Measurements from ENCODE around the gene OCSTAMP.

The OCSTAMP gene

DNA sequence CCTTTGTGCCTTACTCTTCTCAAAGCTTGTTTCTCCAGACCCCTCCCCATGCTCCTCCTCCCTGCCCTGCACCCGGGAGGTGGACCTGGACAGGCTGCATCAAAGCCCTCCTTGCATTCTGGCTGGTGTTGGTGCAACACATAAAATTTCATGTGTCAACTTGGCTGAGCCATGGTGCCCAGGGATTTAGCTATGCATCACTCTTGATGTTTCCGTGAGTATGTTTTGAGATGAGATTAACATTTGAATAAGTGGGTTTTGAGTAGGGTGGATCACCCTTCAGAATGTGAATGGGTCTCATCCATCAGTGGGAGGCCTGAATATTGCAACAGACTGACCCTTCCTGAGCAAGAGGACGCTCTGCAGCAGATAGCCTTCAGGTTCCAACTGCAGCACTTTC, 4.4 kb upstream of the OCSTAMP start:
- in situ Hi-C loops (cut with HindIII; ENCODE audit: low sequenced_read_pairs), result no loop called here

DNA sequence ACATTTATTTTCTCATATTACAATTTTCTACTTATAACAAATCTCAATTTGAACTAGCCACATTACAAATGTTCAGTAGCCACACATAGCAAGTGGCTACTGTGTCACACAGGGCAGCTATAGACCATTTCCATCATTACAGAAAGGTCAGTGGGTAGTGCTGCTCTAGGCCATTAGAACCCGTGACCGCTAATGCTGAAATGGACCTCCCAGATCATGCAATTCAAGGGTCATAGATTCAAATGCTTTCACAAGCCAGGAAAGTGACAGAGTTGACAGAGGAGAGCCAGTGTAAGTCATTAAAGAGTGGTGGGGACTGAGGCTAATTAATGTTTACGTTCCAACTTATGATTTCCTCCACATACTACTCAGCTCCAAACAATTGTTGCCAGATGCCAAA, 3.5 kb upstream of the OCSTAMP start:
- in situ Hi-C loops (cut with HindIII; ENCODE audit: low sequenced_read_pairs), result no loop called here

DNA sequence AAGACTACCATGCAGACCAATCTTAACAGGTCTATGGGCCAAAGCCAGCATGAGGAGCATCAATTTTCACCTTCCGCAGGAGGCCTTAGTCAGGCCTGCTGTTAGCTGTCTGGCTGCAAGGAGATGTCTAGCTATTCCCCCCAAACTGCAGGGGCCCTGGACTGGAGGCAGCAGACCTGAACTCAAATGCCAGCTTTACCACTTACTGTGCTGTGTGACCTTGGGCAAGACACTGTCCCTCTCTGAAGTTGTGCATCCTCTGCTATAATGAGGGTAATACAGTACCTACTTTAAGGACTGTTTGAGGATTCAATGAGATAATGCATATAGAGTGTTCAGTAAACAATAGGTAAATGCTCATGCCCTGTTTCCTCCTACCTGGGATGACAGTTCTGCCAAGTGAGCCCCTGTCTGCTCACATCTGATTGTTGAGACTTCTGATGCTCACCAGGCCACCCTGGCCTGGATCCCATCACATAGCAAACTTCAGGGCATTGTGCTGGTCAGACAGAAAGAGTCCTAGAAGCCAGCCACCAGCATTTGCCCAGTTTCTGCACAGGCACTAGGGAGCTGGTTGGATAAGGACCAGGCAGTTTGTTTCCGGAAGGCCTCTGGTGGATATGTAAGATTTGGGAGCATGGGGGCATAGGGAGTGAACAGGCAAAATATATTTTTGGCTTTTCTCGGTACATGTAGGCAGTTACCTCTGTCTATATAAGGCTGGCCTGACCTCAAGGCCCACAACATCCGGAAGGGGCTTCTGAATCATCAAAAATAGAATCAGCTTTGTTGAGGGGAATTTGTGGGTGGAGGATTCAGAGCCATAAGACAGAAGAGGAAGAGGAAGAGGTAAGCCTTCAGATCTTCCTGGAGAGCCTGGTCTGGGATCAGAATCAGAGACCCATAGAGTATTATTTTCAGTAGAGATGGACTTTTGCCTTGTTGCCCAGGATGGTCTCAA, 2.3 kb upstream of the OCSTAMP start:
- in situ Hi-C loops (cut with HindIII; ENCODE audit: low sequenced_read_pairs), result no loop called here

DNA sequence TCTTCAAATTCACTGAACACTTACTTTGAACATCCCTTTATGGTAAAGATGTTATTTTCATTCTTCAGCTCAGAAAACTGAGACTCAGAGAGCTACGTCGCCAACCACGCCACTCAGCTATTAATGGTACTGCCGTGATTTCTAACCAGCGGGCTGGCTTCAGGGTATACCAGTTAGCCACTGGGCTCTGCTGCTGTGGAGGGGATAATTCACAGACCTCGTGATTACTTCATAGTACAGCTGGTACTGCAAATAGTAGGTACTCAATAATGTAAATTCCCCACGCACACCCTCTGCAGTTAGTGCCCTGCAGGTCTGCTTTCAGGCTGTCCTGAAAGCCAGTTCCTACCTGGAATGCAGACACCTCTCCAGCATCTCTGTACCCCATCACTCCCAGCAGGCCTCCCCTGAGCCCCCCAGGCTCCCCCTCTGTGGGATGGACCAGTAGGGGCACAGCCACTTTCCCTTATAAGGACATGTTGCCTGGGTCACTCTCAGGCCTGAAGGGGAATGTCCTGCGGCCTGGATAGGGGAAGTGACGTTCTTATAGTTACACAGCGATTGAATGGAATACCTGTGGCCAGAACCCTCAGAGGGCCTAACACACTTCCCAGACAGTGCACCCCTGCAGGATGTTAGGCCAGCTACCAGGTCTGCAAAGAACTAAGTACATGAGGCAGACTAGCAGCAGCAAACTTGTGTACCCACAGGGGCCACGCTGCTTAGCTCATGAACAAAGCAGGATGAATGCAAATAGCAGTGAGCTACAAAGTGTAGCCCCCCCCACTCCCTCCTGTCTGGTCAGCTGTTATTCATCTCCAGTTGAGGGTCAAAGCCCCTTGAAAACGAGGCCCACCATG, 1.3 kb upstream of the OCSTAMP start:
- in situ Hi-C loops (cut with HindIII; ENCODE audit: low sequenced_read_pairs), result no loop called here

DNA sequence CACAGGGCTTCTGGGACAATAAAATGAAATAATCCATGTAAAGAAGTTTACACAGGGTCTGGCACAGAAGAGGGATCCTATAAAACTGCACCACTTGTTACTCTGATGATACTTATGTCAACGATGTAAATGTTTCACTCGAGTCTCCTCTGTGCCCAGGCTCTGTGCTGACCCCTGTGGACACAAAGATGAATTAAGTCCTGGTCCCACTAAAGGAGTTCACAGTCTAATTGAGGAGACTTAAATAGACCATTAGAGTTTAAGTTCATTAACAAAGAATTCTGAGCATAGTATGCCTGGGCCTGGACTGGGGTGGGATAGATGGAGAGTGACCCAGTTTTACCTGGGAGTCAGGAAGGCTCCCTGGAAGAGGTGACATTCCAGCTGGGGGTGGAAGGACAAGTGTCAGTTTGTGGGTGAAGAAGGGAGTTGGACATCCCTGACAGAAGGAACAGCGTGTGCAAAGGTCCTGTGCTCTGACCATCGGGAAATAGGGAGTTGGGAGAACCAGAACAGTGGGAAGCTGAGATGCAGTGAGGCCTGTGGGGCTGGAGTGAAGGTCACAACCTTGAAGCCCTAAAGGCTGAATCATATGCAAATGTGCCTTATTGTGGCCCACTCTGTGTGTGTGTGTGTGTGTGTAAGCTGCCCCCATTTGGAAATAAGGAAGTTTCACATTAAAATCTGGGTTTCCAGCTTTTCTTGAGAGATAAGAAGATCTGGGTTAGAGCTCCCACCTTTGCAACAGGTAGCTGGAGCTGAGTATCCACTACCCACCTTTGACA, 1.1 kb downstream of the OCSTAMP start:
- in situ Hi-C loops (cut with HindIII; ENCODE audit: low sequenced_read_pairs), result no loop called here

DNA sequence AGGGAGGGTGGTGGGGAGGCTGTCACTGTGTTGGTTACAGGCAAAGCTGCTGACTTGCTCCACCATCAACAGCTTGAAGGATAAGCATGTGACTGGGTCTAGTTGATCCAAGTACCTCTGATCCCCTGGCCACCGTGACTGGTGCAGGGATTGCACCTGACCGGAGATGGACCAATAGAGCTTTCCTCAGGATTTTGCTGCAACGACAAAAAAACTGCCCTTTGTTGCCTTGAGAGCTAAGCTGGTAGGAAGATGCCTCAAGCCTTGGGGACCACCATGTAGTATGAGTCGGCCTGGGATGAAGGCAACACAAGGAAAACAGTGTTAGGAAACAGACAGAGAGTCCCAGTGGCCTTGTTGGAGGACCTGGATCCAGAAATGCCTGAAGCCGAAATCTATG, 1.8 kb downstream of the OCSTAMP start:
- in situ Hi-C loops (cut with HindIII; ENCODE audit: low sequenced_read_pairs), result no loop called here

DNA sequence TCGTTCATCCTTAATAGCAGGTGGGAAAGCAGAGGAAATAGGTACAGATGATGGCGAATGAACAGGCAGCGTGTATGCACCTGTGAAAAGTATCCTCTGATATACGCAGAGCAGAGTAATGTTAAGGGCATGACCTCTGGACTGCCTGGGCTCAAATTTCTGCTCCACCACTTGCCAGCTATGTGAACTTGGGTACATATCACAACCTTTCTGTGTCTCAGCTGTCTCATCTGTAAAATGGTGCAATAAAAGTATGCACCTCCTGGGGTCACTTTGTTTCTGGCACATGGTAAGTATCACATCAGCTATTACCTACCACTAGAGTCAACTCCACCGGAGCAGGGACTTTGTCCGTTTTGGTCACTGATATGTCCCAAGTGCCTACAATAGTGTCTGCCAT, 2.5 kb downstream of the OCSTAMP start:
- in situ Hi-C loops (cut with HindIII; ENCODE audit: low sequenced_read_pairs), result no loop called here

DNA sequence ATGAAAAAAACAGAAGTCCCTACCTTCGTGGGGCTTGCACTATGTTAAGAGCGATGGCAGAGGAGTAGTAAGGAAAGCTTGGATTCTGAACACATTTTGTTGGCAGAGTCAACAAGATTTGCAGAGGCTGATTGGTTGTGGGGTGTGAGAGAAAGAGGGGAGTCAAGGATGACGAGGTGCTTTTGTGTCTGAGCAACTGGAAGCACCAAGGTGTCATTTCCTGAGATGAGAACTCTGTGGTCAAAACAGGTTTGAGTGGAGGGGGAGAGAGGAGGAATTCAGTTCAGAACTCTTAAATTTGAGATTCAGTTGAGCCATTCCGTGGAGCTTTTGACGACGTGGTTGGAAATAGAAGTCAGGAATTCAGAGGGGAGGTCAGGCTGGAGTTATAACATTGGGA, 3.5 kb downstream of the OCSTAMP start:
- in situ Hi-C loops (cut with HindIII; ENCODE audit: low sequenced_read_pairs), result no loop called here

DNA sequence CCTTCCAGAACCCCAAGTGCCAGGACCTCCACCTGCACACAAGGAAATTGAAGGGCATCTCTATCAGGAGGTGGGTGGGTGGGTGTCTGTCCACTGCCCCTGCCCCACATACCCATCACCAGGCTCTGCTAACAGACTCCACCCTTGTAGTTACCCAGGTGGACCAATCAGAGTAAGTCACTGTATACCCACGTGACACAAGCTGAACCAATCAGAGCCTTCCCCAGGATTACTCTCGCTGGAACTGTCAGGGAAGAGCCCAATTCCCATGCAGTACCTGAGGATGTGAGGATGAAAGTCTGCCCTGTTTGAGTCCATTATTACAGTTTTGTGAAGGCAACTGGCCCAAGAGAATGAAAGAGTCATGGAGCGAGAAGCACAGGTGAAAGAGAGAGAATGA, 4.2 kb downstream of the OCSTAMP start:
- in situ Hi-C loops (cut with HindIII; ENCODE audit: low sequenced_read_pairs), result no loop called here

DNA sequence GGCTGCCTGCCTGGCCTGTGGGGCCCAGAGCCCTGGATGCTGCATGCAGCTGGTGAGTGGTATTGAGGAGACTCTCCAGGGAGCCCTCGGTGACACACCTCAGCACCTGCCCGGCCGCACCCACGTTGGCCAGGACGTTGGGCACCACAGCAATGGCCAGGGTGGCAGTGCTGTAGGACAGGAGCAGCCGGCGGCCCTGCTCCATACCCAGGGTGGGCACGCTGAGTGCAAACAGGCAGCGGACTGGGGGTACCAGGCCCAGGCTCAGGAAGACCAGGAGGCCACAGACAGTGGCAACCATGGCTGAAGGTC, 4.7 kb downstream of the OCSTAMP start:
- in situ Hi-C loops (cut with HindIII; ENCODE audit: low sequenced_read_pairs), result no loop called here

DNA sequence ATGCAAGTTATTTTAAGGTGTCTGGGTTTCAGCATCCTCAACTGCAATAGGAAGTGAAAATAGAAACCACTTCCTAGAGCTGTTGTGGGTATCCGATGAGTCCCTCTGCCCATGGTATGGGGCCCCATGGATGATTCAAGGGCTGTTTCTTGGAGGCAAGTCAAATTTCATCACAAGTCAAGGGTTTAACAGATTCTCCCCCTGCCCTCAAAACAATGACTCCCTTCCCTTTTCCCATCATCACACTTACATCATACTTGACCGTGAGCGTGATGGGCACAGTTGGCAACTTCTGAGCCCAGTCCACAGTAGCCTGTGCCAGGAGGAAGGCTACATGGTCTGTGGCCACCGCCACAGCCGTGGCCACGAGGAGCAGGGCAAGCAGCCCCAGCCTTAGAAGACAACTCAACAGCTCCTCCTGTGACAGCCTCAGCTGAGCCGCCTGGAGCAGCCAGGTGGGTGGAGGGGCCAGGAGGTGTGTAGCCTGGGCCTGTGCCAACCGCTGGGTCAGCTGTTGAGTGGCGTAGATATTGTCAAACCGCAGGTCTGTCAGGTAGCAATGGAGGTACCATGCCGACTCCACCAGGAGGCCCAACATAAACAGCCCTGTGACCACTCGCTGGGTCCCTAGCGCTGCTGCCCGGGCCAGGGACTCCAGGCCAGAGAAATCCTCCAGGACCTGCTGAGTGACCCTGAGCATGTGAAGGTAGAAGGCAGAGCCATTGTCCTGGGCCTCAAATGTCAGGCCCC, 5.2 kb downstream of the OCSTAMP start:
- in situ Hi-C loops (cut with HindIII; ENCODE audit: low sequenced_read_pairs), result no loop called here

DNA sequence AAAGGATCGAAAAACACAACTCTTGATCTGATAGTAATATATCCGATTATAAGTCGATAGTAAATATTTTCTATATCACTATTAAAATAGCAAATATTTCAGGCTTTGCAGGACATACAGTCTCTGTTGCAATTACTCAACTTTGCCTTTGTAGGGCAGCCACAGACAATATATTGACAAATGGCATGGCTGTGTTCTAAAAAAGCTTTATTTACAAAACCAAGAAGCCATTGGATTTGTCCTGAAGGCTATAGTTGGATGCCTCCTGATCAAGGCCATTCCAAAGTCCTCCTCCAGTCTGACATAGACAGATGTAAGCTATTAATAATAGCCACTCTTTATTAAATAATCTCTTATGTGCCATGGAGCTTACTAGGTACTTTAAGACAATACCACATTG, 5.9 kb downstream of the OCSTAMP start:
- in situ Hi-C loops (cut with HindIII; ENCODE audit: low sequenced_read_pairs), result no loop called here

DNA sequence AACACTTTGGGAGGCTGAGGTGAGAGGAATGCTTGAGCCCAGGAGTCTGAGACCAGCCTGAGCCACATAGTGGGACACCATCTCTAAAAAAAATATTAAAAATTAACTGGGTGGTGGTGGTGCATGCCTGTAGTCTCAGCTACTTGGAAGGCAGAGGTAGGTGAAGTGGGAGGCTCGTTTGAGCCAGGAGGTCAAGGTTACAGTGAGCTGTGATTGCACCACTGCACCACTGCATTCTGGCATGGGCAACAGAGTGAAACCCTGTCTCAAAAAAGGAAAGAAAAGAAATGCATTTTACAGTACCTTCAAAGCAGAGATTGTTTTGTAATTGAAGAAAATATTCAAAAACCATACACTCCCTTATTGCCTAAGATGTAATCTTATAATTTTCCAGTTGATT, 6.5 kb downstream of the OCSTAMP start:
- in situ Hi-C loops (cut with HindIII; ENCODE audit: low sequenced_read_pairs), result no loop called here

DNA sequence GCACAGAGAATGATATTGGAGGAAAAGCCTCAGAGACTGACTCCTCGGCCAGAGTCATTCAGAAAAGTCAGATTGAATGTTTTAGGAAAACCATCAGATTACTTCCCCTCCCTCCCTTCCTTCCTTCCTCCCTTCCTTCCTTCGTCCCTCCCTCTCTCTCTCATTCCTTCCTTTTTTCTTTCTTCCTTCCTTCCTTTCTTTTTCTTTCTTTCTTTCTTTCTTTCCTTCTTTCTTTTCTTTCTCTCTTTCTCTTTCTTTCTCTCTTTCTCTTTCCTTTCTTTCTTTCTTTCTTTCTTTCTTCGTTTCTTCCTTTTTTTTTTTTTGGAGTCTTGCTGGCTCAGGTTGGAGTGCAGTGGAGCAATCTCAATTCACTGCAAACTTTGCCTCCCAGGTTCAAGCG, 7.4 kb downstream of the OCSTAMP start:
- in situ Hi-C loops (cut with HindIII; ENCODE audit: low sequenced_read_pairs), result no loop called here

DNA sequence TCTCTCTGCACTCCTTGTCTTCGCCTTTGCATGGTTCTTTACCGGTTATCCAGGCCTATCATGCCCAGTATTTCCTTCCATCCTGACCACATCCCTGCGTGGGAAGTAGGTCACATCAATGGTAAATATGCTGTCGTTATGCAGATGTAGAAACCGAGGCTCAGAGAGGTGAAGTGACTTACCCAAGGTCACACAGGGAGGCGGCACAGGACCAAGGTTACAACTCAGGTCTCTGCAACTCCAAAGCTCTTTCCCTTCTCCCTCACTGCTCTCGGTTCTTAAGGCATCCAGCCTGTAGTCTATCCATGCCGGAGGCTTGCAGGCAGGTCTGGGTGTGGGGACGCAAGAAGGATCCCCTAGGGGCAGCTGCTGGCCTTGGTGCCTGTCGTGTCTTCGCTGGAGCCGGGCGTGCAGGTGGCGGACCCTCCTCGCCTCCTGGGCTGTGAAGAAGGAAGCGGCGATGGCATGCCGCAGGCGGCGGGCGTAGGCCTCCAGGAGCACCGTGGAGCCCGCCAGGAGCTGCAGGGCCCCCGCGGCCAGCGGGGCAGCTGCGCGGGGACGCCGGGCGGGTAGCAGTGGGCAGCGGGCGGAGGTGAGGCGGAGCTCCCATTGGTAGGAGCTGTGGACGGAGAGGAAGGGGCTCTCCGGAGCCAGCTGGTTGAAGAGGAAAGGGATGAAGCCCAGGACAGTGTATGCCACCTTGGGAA, 9.1 kb downstream of the OCSTAMP start:
- in situ Hi-C loops (cut with HindIII; ENCODE audit: low sequenced_read_pairs), result no loop called here

DNA sequence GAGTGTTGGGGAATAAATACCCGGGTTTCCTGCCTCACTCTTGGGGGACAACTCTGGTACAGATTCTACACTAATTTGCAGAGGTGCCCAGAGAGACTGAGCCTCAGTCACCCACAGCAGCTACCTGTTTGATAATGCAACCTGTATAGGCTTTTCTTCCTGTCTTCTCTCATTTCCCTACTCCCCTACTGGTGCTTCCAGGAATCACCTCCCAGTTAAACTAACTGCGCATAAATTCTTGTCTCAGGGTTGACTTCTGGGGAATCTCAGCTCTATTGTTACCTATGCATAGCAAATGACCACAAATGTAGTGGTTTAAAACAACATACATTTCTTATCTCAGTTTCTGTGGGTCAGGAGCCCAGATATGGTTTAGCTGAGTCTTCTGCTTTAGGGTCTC, 11.3 kb downstream of the OCSTAMP start:
- in situ Hi-C loops (cut with HindIII; ENCODE audit: low sequenced_read_pairs), result no loop called here

DNA sequence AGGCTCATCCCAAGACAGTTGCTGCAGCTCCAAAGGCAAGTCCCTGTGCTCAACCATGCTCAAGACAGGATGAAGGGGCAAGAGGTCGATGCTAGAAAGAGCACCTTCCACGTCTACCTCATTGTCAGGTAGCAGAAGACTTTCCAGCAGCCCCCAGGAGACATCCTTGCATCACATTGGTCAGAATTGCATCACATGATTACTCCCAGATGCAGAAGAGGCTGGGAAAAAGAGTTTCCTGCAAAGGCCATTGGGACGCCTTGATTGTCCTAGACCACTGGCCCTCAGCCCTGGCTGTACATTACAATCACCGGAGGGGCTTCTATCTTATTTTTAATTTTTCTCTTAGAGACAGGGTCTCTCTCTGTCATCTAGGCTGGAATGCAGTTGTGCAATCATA, 19.8 kb downstream of the OCSTAMP start:
- in situ Hi-C loops (cut with HindIII; ENCODE audit: low sequenced_read_pairs), result no loop called here

DNA sequence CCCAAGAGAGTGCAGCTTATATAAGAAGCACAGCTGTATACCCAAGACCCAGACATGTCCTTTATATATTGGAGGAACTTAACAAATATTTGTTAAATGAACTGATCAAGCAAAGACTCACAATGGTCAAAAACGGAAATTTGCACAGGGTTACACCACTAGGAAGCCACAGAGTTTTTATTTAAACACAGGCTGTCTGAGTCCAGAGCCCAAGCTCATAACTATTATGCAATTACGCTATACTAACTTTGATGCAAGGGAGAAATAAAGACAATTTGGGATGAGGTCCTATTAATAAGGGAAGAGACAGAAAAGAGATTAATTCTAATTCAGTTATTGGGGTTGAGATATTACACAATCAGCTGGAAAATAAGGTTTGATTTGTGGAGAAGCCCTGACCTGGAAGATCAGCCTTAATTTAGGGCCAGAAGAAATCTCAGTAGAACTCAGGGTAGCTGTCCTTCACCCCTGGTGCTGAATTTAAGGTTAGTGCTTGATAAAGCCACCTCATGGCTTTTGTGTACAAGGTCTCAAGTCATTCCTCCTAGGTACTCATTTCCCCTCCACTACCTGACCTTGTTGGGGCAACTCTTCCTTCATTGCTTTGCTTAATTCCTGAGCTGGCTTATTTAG, 26.6 kb downstream of the OCSTAMP start:
- in situ Hi-C loops (cut with HindIII; ENCODE audit: low sequenced_read_pairs), result no loop called here

DNA sequence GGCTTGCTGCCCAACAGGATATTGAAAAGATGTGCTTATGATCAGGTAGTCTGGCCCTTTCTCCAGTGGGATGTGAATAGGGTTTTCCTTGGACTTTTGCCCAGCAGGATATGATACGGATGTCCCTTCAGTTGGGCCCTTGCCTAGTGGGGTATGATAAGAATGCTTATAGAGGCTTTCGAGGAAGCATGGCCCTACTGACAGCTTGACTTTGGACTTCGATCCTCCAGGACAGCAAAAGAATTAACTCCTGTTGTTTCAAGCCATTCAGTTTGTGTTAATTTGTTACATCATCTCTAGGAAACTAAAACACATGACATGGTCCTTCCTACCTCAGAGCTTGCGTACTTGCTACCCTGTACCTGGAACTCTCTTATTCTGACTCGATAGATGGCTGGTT, 27.3 kb downstream of the OCSTAMP start:
- in situ Hi-C loops (cut with HindIII; ENCODE audit: low sequenced_read_pairs), result no loop called here
